ENCODE results near the gene NDUFB10.

DNA sequence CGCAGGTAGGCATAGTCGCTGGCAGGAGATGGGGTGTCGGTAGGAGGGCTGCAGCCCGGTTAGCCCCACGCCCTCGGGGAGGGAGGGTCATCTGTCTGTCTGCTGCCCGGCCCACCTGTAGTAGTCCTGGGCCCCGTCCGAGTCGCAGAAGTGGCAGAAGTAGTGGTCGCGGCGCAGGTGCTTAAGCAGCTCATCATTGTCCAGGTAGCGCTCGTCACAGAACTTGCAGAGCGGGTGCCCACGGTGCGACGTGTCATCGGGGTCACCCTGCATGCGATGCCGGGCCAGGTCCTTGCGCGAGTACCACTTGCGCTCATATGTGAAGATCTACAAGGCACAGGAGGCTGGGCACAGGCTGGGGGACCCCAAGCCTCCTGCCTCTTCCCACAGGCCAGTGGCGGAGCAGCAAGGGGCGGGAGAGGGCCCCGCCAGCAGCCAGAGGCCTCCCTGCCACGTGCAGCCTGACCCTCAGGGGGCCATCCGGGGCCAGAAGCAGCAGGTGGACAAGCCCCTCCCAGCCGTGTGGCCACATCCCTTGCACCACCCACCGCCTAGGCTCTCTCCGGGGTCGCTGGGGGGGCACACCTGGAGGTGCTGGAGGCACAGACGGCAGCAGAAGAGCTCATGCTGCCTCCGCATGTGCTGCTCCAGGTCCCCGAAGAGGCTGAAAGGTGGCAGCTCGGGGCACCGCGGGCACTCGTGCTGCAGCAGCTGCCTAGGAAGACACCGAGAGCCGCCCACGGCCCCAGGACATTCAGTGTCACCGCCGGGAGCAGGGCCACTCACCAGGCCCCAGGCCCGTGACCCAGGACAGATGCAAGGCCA lies 43.3 kb downstream of the NDUFB10 start:
- TF ChIP-seq CTCF (IDR thresholded peaks at IDR 0.05) (no peak), POLR2A (IDR thresholded peaks at IDR 0.05) (no peak)

All from testis (tissue), 2 donors.